HuH-7 (cell line): ENCODE results near the gene ATP13A1.
"Not testable (repeated sequence)": the region's sequence is repeated elsewhere in the genome, so short reads cannot be mapped to it uniquely, and the experiment has no call there.

Experiments used
- DNase-seq: peaks from one replicate; pipeline ENCODE4 v3.0.0; 2011; ENCODE audit warnings: low spot score

Gene ATP13A1

GRCh38 chr19:19619181-19619848 is 44.2 kb downstream of the ATP13A1 start:
- no peak for DNase-seq

- no peak for DNase-seq
Observed at GRCh38 chr19:19618219-19619051, 45.0 kb downstream of the ATP13A1 start, which contains the start of gene PBX4. Gene PBX4, minus strand, starts transcription at chr19:19618687. Its CDS starts 58 bp downstream, at chr19:19618629.

GRCh38 chr19:19615086-19615485 is 48.4 kb downstream of the ATP13A1 start:
- no peak for DNase-seq

GRCh38 chr19:19613506-19613905 is 50.0 kb downstream of the ATP13A1 start:
- no peak for DNase-seq

GRCh38 chr19:19610376-19611202 is 52.9 kb downstream of the ATP13A1 start:
- DNase-seq = no peak

- DNase-seq = not testable (repeated sequence)
Observed at GRCh38 chr19:19606686-19607085, 56.8 kb downstream of the ATP13A1 start.

GRCh38 chr19:19606021-19606420 is 57.5 kb downstream of the ATP13A1 start:
- no peak for DNase-seq

- no peak for DNase-seq
Observed at GRCh38 chr19:19602713-19603324, 60.7 kb downstream of the ATP13A1 start.

- DNase-seq = no peak
Observed at GRCh38 chr19:19602136-19602712, 61.3 kb downstream of the ATP13A1 start.

- DNase-seq = no peak
Observed at GRCh38 chr19:19600793-19601330, 62.6 kb downstream of the ATP13A1 start.

GRCh38 chr19:19598728-19599451 is 64.6 kb downstream of the ATP13A1 start:
- not testable (repeated sequence) for DNase-seq

GRCh38 chr19:19597809-19598306 is 65.6 kb downstream of the ATP13A1 start:
- no peak for DNase-seq
